ENCODE measurements around the gene SMPD3.
"Not testable (repeated sequence)": the region's sequence is repeated elsewhere in the genome, so short reads cannot be mapped to it uniquely, and the experiment has no call there.

The SMPD3 gene

DNA sequence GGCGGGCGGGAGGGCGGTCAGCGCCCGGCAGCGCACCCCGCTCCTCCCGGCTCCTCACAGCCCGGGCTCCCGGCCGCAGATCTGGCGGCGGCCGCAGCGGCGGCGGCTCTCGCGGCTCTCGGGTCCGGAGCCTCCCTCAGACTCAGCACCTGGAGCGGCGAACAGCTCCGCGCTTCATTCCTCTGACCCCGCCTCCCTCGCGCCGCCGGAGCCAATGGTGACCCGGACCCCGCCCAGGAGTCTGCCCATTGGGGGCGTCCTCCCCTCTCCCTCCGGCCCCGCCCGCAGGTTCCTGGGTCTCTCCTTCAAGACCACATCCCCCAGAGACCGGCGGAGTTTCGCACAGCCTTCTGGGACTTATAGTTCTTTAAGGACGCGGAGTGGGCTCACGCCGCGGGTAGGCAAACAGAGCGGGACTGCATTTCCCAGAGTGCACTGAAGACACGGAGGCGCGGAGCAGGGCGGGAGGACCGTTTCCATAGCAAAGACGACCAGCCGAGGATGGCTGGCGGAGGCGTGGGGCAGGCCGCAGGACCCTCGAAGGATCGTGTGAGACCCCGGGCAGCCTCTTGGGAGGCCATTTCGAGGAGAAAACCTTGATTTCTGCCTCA is at the start of gene SMPD3:
SMPD3 (minus strand) TSS at position 149 of the 611 bp plus-strand sequence. CDS start 76,327 bp downstream, outside the sequence.
- peak; percentile 96 to 97 for DNase-seq (ENCODE audit: low read depth in 2 of 2)

DNA sequence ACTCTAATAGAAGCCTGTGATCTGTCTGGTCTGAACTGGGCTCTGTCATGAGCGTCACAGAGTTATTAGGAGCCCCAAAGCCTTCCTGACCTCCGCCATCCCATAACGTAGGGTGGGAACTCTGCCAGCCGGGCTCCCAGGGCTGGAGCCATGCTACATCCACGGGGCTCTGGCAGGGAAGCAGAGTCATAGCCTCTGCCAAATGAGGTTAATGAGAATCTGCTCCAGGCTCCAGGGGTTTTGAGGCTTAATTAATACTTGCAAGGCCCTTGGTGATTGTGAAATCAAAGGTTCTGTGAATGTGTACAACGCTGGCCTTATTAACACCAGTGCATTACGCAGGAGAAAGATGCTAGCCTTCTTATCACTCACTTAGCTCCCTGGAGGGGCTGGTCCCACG is 48.4 kb upstream of the SMPD3 start:
- DNase-seq (ENCODE audit: low read depth in 2 of 2): no peak

GRCh38 chr16:68494261-68494660 is 46.0 kb upstream of the SMPD3 start:
- not testable (repeated sequence) for DNase-seq (ENCODE audit: low read depth in 2 of 2)

DNA sequence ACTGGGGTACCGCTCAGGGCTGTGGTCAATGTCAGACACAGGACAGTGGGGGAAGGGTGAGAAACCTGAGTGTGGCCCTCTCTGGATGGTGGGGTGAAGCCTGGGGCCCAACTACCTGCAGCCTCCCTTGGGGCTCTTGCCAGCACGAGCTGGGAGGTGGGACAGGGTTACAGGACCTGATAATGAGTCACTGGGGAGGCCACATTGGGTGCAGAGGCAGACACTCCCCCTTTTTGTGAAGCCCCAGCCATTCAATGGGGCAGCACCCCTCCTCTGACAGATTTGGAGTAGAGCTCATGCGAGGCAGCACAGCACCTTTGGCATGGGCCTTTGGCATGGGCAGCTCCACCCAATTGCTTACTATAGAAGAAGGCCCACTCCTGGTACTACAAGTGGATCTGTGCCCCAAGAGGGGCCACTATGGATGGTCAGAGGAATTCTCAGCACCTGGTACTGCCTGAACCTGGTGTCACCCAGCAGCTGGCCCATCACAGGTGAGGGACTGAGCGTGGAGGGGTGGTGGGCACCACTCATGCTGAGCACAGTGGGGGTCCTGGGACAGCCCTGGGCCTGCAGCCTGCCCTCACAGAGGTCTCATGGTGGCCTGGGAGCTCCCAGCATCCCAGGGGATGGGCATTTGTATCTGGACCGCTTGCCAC is 45.2 kb upstream of the SMPD3 start:
- no peak for DNase-seq (ENCODE audit: low read depth in 2 of 2)

DNA sequence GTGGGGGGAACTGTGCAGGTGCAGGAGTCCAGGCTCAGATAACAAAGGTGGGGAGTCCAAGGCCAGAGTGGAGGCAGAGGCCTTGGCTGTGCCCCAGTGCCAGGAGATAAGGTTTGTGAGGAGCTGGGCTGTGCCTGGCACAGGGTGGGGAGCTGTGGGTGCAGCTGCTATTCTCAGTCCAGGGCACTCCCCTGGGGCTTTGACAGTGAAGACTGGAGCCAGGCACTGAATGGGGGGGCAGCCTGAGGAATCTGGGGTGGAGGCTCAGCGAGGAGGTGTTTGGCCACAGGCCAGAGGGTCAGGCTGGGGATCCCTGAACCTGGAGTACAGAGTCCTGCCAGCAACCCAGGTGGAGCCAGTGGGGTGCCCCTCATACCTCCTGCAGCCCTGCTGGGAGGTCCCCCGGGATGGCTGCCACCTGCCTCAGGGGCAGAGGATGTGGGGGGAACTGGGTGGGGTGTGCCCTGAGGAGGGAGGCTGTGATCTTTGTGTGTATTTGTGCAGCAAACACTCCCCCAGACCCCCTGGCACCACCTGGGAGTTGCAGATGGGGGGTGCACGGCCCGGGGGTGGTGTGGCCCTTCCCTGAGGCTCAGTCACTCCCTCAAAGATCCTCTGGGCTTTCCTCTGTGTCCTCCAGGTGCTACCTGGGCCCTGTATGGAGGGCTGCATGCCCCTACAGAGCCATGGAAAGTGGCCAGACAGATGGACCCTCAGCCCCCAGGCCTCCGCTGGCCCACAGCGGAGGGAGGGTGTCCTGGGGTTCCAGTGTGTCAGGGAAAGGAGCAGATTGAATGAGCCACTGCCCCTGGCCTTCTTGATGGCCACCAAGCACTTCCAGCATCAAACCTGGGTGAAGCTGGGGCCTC is 44.5 kb upstream of the SMPD3 start:
- DNase-seq (ENCODE audit: low read depth in 2 of 2): no peak

DNA sequence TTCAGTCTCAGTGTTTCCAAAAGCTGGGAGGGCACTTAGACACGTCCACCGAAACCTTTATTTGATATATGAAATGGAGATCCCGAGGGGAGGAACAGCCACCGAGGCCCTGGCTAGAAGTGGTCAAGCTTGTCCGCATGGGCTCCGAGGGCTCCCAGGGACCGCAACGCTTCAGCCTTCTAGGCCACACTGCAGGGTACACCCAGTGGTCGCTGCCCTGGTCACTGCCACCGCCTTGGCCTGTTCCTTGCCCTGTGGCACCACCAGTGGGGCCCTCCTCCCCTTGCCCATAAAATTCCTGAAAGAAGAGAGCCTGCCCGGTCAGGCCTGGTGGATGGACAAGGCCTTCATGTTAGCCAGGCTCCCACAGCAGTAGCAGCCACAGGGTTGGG is 43.8 kb upstream of the SMPD3 start:
- no peak for DNase-seq (ENCODE audit: low read depth in 2 of 2)

GRCh38 chr16:68491576-68491950 is 43.3 kb upstream of the SMPD3 start:
- DNase-seq (ENCODE audit: low read depth in 2 of 2): no peak

DNA sequence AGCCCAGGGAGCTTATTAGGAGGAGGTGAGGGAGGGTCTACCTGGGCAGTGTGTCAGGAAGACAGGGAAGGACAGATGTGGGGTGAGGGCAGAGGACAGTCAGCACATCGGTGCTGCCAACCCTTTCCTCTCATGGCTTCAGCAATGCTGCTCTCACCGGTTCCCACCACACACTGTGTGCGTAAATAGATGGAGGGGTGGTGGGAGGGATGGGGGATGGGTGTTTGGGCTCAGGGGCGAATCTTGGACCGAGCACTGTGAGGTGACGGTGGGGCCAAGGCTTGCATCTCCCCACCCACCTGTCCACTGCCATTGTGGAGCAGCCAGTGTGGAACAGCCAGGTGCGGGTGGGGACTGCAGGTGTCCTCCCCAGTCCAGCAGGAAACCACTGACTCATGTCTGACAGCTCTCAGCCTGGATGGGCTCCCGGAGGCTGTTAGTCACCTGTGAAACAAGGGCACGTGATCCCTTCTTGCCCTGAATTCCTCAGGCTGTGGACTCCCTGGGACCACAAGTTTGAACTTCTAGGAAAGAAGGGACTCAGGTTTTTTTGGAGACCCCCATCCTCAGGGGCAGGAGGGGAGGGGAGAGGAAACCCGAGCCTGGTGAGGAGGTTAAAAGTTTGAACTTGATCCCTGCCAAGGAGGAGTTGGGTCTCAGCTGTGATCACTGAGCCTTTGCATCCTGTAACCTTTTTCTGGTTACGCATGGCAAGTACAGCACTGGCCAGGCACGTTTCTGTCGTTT is 42.7 kb upstream of the SMPD3 start:
- no peak for DNase-seq (ENCODE audit: low read depth in 2 of 2)

DNA sequence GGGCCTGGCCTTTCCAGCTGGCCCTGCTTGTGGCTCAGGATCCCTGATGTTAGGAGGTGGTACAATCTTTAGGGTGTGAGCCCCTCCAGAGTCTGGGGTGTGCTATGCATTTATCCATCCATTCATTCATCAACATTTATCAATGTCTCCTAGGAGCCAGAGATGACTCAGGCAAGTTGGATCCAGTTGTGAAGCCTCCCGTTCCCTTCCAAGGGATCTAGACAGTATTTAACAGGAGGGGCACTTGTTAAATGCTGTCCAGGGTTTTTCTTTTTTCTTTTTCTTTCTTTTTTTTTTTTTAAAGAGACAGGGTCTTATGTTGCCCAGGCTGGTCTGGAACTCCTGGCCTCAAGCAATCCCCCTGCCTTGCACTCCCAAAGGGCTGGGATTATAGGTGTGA is 42.0 kb upstream of the SMPD3 start:
- no peak for DNase-seq (ENCODE audit: low read depth in 2 of 2)

DNA sequence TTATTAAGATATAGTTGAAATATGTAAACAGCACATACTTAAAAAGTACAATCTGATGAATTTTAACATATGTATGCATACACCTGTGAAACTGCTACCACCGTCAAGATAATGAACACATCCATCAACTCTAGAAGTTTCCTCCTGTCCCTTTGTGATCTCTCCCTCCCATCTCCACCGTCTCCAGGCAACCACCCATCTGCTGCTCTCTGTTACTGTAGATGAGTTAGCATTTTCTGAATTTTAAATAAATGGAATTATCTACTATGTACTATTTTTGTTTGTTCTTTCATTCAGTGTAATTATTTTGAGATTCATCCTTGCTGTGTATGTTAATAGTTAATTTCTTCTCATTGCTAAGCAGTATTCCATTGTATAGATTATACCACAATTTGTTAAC is 40.2 kb upstream of the SMPD3 start:
- no peak for DNase-seq (ENCODE audit: low read depth in 2 of 2)

GRCh38 chr16:68487669-68488068 is 39.4 kb upstream of the SMPD3 start:
- DNase-seq (ENCODE audit: low read depth in 2 of 2): no peak

DNA sequence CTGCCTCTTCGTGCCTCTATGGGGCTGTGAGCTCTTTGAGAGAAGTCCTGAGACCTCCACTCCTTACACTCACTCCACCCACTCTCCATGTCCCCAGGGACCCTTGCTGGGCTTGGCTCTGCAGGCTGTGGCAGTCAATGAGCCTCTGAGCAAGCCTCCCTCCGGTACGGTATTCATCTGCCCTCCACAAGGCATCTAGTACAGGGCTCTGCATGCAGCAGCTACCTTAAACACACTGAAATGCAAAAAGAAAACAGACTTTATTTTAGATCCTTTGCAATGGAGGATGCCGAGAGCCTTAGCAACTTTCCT is 38.9 kb upstream of the SMPD3 start:
- DNase-seq (ENCODE audit: low read depth in 2 of 2): no peak

GRCh38 chr16:68486502-68487202 is 38.3 kb upstream of the SMPD3 start:
- no peak for DNase-seq (ENCODE audit: low read depth in 2 of 2)

- DNase-seq (ENCODE audit: low read depth in 2 of 2): no peak
These were observed 33.3 kb upstream of the SMPD3 start for GRCh38 chr16:68481636-68482035.

DNA sequence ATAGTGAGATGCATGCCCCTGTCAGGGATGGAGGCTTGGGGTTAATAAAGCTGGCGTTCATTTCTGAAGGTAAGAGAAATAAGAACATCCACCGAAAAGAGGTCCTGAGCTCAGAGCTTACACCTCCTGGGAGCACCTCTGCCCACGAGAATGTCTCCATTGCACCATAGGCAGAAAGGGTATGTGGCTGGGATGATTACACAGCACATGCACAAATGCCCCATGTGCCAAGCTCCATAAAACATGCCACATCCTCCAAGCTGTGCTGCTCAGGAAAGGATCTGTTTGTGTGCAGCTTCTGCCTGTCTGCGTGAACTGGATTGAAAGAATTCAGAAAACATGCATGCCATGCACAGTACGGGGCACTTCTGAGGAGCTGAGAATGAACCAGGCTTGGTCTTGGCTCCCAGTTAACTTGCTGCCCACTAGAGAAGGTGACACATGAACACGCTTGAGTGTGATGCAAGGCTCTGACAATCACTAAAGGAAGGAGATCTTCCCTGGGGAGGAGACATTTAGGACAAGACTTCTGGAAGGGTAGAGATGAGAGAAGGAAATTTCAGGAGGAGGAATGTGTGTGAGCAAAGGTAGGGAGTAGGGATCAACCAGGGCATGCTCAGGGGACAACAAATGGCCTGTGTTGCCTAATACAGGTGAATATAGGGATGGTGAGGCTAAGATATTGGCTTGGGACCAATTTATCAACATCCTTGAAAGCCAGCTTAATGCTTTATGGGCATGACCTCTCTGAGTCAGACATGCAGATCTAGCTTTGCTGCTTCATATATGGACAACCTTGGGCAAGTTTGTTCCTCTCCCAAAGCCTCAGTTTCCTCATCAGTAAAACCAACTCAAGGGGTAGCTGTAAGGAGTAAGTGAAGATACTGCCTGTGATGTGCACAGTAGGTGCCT is 32.0 kb upstream of the SMPD3 start:
- DNase-seq (ENCODE audit: low read depth in 2 of 2): no peak

GRCh38 chr16:68479271-68479670 is 31.0 kb upstream of the SMPD3 start:
- no peak for DNase-seq (ENCODE audit: low read depth in 2 of 2)

DNA sequence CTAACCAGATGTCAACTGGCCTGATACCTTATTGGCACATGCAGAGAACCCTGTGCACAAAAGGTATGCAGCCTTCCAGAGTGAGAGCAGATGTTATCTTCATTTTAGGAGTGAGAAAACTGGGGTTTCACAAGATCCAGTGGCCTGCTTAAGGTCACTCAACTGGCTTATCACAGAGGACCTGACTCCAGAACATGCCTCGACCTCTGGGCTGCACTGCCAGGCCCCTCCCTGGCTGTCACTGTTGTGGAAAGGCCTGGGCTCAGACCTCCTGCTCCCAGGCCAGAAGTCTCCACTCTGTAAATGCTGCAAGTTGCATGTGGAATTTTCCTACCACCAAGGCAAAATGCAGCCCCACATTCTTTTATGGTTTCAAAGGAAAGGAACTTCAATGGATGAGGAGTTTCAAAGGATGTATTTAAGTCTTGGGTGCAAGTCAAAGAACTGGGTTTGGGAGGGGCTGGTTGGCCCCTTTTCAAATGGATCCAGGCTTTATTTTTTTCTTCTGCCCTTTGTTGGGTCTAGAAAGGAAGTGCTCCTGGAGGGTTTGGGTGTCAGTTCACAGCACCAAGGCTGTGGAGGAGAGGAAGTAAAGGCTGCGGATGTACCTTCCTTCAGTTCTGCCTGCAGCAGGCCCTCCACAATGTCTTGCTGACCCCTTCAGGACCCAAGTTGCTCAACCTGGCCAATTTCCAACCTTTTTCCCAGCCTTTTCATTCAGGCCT is 30.4 kb upstream of the SMPD3 start:
- no peak for DNase-seq (ENCODE audit: low read depth in 2 of 2)

DNA sequence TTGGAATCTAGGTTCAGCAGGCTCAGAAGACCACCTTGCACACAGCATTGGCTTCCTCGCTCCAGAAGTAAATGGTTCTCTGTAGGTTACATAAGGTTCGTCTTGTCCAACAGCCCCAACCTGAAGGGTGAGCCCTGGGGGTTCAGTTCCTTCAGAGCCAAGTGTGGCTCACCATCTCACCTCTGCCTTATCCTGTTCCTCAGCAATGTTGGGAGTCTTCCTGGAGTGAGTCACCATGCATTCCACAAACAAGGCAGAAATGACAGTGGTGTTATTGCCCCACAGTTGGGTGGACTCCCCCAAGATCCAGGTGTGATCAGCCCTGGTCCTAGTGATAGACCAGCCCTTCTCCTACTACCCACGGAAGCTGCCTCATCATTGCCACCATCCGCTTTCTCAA is 26.8 kb upstream of the SMPD3 start:
- DNase-seq (ENCODE audit: low read depth in 2 of 2): no peak

DNA sequence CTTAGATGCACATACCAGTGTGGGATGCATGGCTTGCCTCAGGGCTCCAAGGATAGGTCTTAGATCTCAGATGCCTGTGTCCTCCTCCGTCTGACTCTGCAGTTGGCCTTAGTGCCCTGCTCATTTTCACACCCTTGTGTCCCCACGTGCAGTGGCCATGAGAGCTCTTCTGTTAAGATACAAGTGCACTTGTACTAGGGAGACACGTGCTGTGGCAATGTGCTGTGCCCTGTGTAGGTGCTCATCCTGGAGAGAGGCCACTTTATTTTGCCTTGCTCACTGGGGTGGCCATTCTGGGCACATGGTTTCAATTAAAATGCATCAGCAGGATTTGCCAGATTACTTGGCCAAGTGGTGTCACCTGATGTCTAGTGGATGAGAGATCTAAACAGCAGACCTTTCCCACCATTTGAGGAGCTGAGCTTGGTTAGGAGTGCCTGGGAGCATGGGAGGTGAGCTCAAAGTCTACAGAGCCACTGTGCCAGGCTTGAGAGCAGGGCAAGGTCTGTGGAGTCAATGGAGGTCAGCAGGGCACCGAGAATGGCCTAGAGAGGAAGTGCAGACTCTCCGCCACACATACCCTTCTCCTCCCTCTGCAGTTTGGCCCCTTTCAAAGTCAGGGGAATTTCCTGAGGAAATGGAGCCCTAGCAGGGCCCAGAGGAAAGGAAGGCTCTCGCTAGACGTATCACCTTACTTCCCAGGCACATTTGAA is 25.2 kb upstream of the SMPD3 start:
- no peak for DNase-seq (ENCODE audit: low read depth in 2 of 2)
